Mesenchymal stem cell (in vitro differentiated cells and primary cell): ENCODE results near the gene FSTL4.

Experiments
- DNase-seq: peaks from one replicate; pipeline ENCODE4 v3.0.0-alpha.2; 2013
- H2AFZ ChIP-seq: one replicate; pipeline ENCODE4 v1.6.1; 2013; ENCODE audit warnings: low read depth, mild to moderate bottlenecking, control low read depth, inconsistent platforms, low read length, moderate library complexity
- H2AK5ac ChIP-seq: 2 replicates; pipeline ENCODE4 v1.6.1; 2013; ENCODE audit warnings: low read length, moderate library complexity, mild to moderate bottlenecking, inconsistent platforms; ENCODE audit not compliant: severe bottlenecking
- H2BK120ac ChIP-seq: one replicate; pipeline ENCODE4 v1.6.1; 2013; ENCODE audit warnings: low read depth, mild to moderate bottlenecking, inconsistent platforms, low read length, moderate library complexity
- H2BK12ac ChIP-seq, 2 experiments: one replicate each; pipeline ENCODE4 v1.6.1; 2013; ENCODE audit warnings: inconsistent platforms in 2 of 2, low read length in 2 of 2, mild to moderate bottlenecking in 2 of 2, moderate library complexity in 2 of 2, control low read depth in 1 of 2
- H2BK15ac ChIP-seq: one replicate; pipeline ENCODE4 v1.6.1; 2013; ENCODE audit warnings: mild to moderate bottlenecking, low read depth, inconsistent platforms; ENCODE audit not compliant: poor library complexity, severe bottlenecking
- H2BK5ac ChIP-seq: 2 replicates; pipeline ENCODE4 v1.6.1; 2013; ENCODE audit warnings: low read depth, mild to moderate bottlenecking, low read length, control low read depth, inconsistent platforms; ENCODE audit not compliant: poor library complexity, severe bottlenecking
- H3K14ac ChIP-seq, 2 experiments: one replicate each; pipeline ENCODE4 v1.6.1; 2013; ENCODE audit warnings: inconsistent platforms in 2 of 2, low read length in 2 of 2, control low read depth in 1 of 2, mild to moderate bottlenecking in 1 of 2, moderate library complexity in 1 of 2
- H3K18ac ChIP-seq, 2 experiments: one replicate each; pipeline ENCODE4 v1.6.1; 2013; ENCODE audit warnings: inconsistent platforms in 2 of 2, low read length in 2 of 2, control low read depth in 1 of 2, low read depth in 1 of 2, mild to moderate bottlenecking in 1 of 2
- H3K23ac ChIP-seq, 2 experiments: one replicate each; pipeline ENCODE4 v1.6.1; 2013; ENCODE audit warnings: inconsistent platforms in 2 of 2, low read length in 2 of 2, mild to moderate bottlenecking in 2 of 2, moderate library complexity in 2 of 2, control low read depth in 1 of 2
- H3K27ac ChIP-seq: 2 replicates; pipeline ENCODE4 v1.5.1; 2013; ENCODE audit warnings: mild to moderate bottlenecking, moderate library complexity, low read length, control low read depth, inconsistent platforms; ENCODE audit not compliant: poor library complexity, severe bottlenecking
- H3K27me3 ChIP-seq, 2 experiments: 2 replicates each; pipeline versions ENCODE4 v1.6.1 to v1.7.0; 2013; ENCODE audit warnings: low read length in 2 of 2, mild to moderate bottlenecking in 2 of 2, moderate library complexity in 2 of 2, control low read depth in 1 of 2, inconsistent platforms in 1 of 2; ENCODE audit not compliant: control insufficient read depth in 1 of 2, insufficient read depth in 1 of 2
- H3K36me3 ChIP-seq, 2 experiments: 2 replicates each; pipeline versions ENCODE4 v1.6.1 to v1.7.0; 2013; ENCODE audit warnings: low read length in 2 of 2, control low read depth in 1 of 2, inconsistent platforms in 1 of 2, low read depth in 1 of 2, mild to moderate bottlenecking in 1 of 2; ENCODE audit not compliant: insufficient read depth in 2 of 2, control insufficient read depth in 1 of 2
- H3K4ac ChIP-seq, 2 experiments: one replicate each; pipeline ENCODE4 v1.6.1; 2013; ENCODE audit warnings: inconsistent platforms in 2 of 2, low read length in 2 of 2, mild to moderate bottlenecking in 2 of 2, moderate library complexity in 2 of 2, control low read depth in 1 of 2, low read depth in 1 of 2
- H3K4me1 ChIP-seq: 2 replicates; pipeline ENCODE4 v1.6.1; 2013; ENCODE audit warnings: low read depth, low read length, control low read depth; ENCODE audit not compliant: control insufficient read depth, insufficient read depth
- H3K4me2 ChIP-seq: 2 replicates; pipeline ENCODE4 v1.6.1; 2013; ENCODE audit warnings: low read length, mild to moderate bottlenecking, inconsistent platforms; ENCODE audit not compliant: poor library complexity, severe bottlenecking
- H3K4me3 ChIP-seq, 2 experiments: 2 replicates each; pipeline versions ENCODE4 v1.5.1 to v1.7.0; 2013; ENCODE audit warnings: low read length in 2 of 2, mild to moderate bottlenecking in 2 of 2, control low read depth in 1 of 2, low read depth in 1 of 2; ENCODE audit not compliant: insufficient read depth in 1 of 2
- H3K79me1 ChIP-seq: replicated peaks from 2 replicates; pipeline ENCODE4 v1.6.1; 2013; ENCODE audit warnings: mild to moderate bottlenecking, control low read depth, low read length, inconsistent platforms; ENCODE audit not compliant: poor library complexity, severe bottlenecking
- H3K9ac ChIP-seq: 2 replicates; pipeline ENCODE4 v1.7.0; 2013; ENCODE audit warnings: mild to moderate bottlenecking, low read length, moderate library complexity
- H3K9me3 ChIP-seq: 2 replicates; pipeline ENCODE4 v1.7.0; 2013; ENCODE audit warnings: mild to moderate bottlenecking, low read length; ENCODE audit not compliant: control insufficient read depth
- H4K8ac ChIP-seq: one replicate; pipeline ENCODE4 v1.6.1; 2013; ENCODE audit warnings: inconsistent platforms, mild to moderate bottlenecking, low read length, moderate library complexity
- H4K91ac ChIP-seq: one replicate; pipeline ENCODE4 v1.6.1; 2013; ENCODE audit warnings: mild to moderate bottlenecking, low read length, inconsistent platforms
- WGBS: methylation state at CpG from one replicate; pipeline ENCODE4 v1.1.7; 2013; ENCODE audit warnings: mixed read lengths; 5-methylcytosine and 5-hydroxymethylcytosine counted together

FSTL4 gene

GRCh38 chr5:133412661-133413060, 199.7 kb downstream of the FSTL4 start:
- H3K4ac ChIP-seq, result no peak overlapping the region
- H3K4me2 ChIP-seq, result no peak overlapping the region
- no peaks in the 10 kb centered on the region for H3K79me1 ChIP-seq
- no peak overlapping the region for H3K23ac ChIP-seq
- H3K27ac ChIP-seq, result no peak overlapping the region
- no peak overlapping the region for H4K91ac ChIP-seq
- peaks cover 15 to 62% of the 10 kb centered on the region in 2 experiments for H3K27me3 ChIP-seq
- H2AFZ ChIP-seq, result no peak overlapping the region
- H2BK12ac ChIP-seq, result no peak overlapping the region
- H2BK120ac ChIP-seq, result no peak overlapping the region
- H4K8ac ChIP-seq, result no peak overlapping the region
- DNase-seq, result no peak
- H2BK15ac ChIP-seq, result no peak overlapping the region
- no peaks in the 10 kb centered on the region for H3K36me3 ChIP-seq
- H3K4me3 ChIP-seq, result no peak overlapping the region
- H3K9me3 ChIP-seq, result no peaks in the 10 kb centered on the region
- H2BK5ac ChIP-seq, result no peak overlapping the region
- no peak overlapping the region for H2AK5ac ChIP-seq
- no peaks in the 10 kb centered on the region for H3K4me1 ChIP-seq
- no peak overlapping the region for H3K9ac ChIP-seq
- H3K18ac ChIP-seq, result no peak overlapping the region
- H3K14ac ChIP-seq, result no peak overlapping the region
- WGBS, result 100% methylated on average over 1 of the region's 2 CpGs

GRCh38 chr5:133410335-133410828, 202.0 kb downstream of the FSTL4 start:
- H3K23ac ChIP-seq, result no peak overlapping the region
- no peak overlapping the region for H2AK5ac ChIP-seq
- H2AFZ ChIP-seq, result no peak overlapping the region
- no peak overlapping the region for H4K8ac ChIP-seq
- H3K4ac ChIP-seq, result no peak overlapping the region
- no peak overlapping the region for H4K91ac ChIP-seq
- H3K14ac ChIP-seq, result no peak overlapping the region
- peaks cover 11 to 56% of the 10 kb centered on the region in 2 experiments for H3K27me3 ChIP-seq
- H2BK120ac ChIP-seq, result no peak overlapping the region
- H3K79me1 ChIP-seq, result no peaks in the 10 kb centered on the region
- H3K9ac ChIP-seq, result no peak overlapping the region
- no peak for DNase-seq
- no peaks in the 10 kb centered on the region for H3K9me3 ChIP-seq
- no peaks in the 10 kb centered on the region for H3K4me1 ChIP-seq
- 90% methylated on average over 12 of the region's 12 CpGs for WGBS
- no peak overlapping the region for H2BK12ac ChIP-seq
- H3K18ac ChIP-seq, result no peak overlapping the region
- H2BK5ac ChIP-seq, result no peak overlapping the region
- H3K36me3 ChIP-seq, result no peaks in the 10 kb centered on the region
- no peak overlapping the region for H3K4me3 ChIP-seq
- no peak overlapping the region for H3K4me2 ChIP-seq
- no peak overlapping the region for H2BK15ac ChIP-seq
- H3K27ac ChIP-seq, result no peak overlapping the region

DNA sequence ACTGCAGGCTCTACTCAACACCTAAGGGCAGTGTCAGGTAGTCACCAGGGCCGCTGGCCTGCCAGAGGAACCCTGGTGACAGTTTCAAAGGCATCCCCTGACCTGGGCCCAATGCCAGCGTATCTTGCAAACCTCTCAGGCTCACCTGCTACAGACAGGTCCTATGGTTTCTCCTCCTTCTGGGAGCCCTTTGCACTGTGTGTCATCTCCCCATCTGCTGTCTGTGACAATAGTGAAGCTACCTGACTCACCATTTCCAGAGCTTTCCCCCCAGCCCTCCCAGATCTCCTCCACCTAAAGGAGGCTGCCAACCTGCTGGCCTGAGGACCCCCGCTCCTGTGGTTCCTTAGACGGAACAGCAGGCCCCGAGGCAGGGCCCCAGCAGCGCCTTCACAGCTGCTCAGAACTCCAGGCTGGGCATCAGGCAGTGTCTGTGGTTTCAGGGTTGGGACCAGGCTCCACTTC, 203.1 kb downstream of the FSTL4 start:
- Histone ChIP-seq H3K36me3 (no peaks in the 10 kb centered on the region), H3K9me3 (no peaks in the 10 kb centered on the region), H3K23ac (no peak overlapping the region), H2AFZ (no peak overlapping the region), H4K91ac (no peak overlapping the region), H3K27me3 (peaks cover 10 to 48% of the 10 kb centered on the region in 2 experiments), H2BK12ac (no peak overlapping the region), H3K9ac (no peak overlapping the region), H4K8ac (no peak overlapping the region), H3K18ac (no peak overlapping the region), H3K4me1 (no peaks in the 10 kb centered on the region), H3K79me1 (no peaks in the 10 kb centered on the region), H2BK5ac (no peak overlapping the region), H2AK5ac (no peak overlapping the region), H3K27ac (no peak overlapping the region), H3K4ac (no peak overlapping the region), H3K4me2 (no peak overlapping the region), H2BK15ac (no peak overlapping the region), H3K4me3 (no peak overlapping the region), H3K14ac (no peak overlapping the region), H2BK120ac (no peak overlapping the region)
- no peak for DNase-seq
- WGBS, result 81% methylated on average over 6 of the region's 6 CpGs

GRCh38 chr5:133408322-133408721, 204.0 kb downstream of the FSTL4 start:
- Histone ChIP-seq H3K27ac (no peak overlapping the region), H2BK120ac (no peak overlapping the region), H4K8ac (no peak overlapping the region), H3K9me3 (no peaks in the 10 kb centered on the region), H3K79me1 (no peaks in the 10 kb centered on the region), H3K14ac (no peak overlapping the region), H4K91ac (no peak overlapping the region), H3K4me2 (no peak overlapping the region), H3K4me3 (no peak overlapping the region), H3K18ac (no peak overlapping the region), H2BK15ac (no peak overlapping the region), H2AK5ac (no peak overlapping the region), H2BK5ac (no peak overlapping the region), H3K23ac (no peak overlapping the region), H3K9ac (no peak overlapping the region), H3K4ac (no peak overlapping the region), H2AFZ (no peak overlapping the region), H3K27me3 (peaks cover 10 to 50% of the 10 kb centered on the region in 2 experiments), H3K36me3 (no peaks in the 10 kb centered on the region), H3K4me1 (no peaks in the 10 kb centered on the region), H2BK12ac (no peak overlapping the region)
- no peak for DNase-seq
- 50% methylated on average over 6 of the region's 8 CpGs for WGBS
